ENCODE data around the gene USP5. TPM values are rescaled to one million over a fixed set of nuclear protein-coding genes. Genes with fewer than 3 reads are reported as not detected.

USP5 gene
- total and polyA plus RNA-seq, 2 donors (not counting 3 experiments of a cell fraction or from before 2014, with no cell fraction given) = 68.9 to 135 TPM

DNA sequence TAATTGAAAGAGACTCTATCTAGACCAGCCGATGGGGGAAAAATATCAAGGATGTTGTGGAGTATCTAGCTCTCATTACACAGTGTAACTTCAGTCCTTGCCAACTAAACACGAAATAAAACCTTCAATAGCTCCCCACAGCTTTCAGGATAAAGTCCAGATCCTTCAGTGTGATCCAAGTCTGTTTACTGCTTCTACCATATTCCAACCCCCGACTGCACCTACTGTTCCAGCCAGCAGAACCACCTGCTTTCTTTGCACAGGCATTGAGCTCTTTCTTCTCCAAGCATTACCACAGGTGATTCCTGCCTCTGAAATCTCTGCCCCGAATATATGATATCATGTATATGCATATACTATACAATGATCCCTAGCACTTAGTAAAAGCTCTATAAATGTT lies 50.5 kb downstream of the USP5 start:
- BruUV-seq (replicated peaks) = no TSS peak
- no peaks in the 10 kb centered on the region for H3K27me3 ChIP-seq (ENCODE audit: control insufficient read depth in 2 of 2, insufficient read depth in 2 of 2, low read length in 2 of 2)
- intact Hi-C loops (cut with micrococcal nuclease) = no loop called here
- no peak overlapping the region for H3K9ac ChIP-seq (replicated peaks; ENCODE audit: extremely low read depth, insufficient read depth, low read length)
- H3K36me3 ChIP-seq (ENCODE audit: control insufficient read depth in 2 of 2, extremely low read depth in 1 of 2, insufficient read depth in 2 of 2, low read length in 2 of 2) = no peaks in the 10 kb centered on the region
- no peak overlapping the region for H3K4me2 ChIP-seq (ENCODE audit: insufficient read depth, low read length)
- no peaks in the 10 kb centered on the region for H3K79me2 ChIP-seq (ENCODE audit: control insufficient read depth, insufficient read depth, low read length)
- no peaks in the 10 kb centered on the region for H4K20me1 ChIP-seq (replicated peaks; ENCODE audit: control insufficient read depth, extremely low read depth, insufficient read depth, low read length)
- FAIRE-seq (no peak), DNase-seq (ENCODE audit: low read depth, low spot score) (no peak)
- POLR2A ChIA-PET = interaction anchor here (1.1 kb wide), 1 partner anchor 41 kb away, joined by 3 read pairs; the partner anchor contains the start of genes C12orf57 and RNU7-1
- no peaks in the 10 kb centered on the region for H3K9me1 ChIP-seq (replicated peaks; ENCODE audit: control insufficient read depth, extremely low read depth, insufficient read depth, low read length)
- no peak overlapping the region for H3K4me3 ChIP-seq (replicated peaks in 1 of 3; ENCODE audit: insufficient read depth in 1 of 3, low read depth in 1 of 3, low read length in 3 of 3)
- H3K9me3 ChIP-seq (replicated peaks; ENCODE audit: control insufficient read depth, insufficient read depth, low read length) = no peaks in the 10 kb centered on the region
- CTCF ChIA-PET = interaction anchor here (1.0 to 2.0 kb wide), 4 partner anchors 11 to 33 kb away, joined by 3 to 7 read pairs (median 6); partner anchors contain the start of gene SPSB2
- dilution Hi-C loops (cut with MboI; ENCODE audit: extremely low pct_ligation_motif_present, low sequenced_read_pairs) = no loop called here
- H3K27ac ChIP-seq (ENCODE audit: insufficient read depth, low read depth, low read length) = no peak overlapping the region
- H2AFZ ChIP-seq (ENCODE audit: low read depth, low read length) = no peak overlapping the region
- TF ChIP-seq, protein P1, sequence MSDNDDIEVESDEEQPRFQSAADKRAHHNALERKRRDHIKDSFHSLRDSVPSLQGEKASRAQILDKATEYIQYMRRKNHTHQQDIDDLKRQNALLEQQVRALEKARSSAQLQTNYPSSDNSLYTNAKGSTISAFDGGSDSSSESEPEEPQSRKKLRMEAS (IDR thresholded peaks at IDR 0.05; ENCODE audit: insufficient read depth, insufficient read length) = no peak
- TF ChIP-seq, protein P2, sequence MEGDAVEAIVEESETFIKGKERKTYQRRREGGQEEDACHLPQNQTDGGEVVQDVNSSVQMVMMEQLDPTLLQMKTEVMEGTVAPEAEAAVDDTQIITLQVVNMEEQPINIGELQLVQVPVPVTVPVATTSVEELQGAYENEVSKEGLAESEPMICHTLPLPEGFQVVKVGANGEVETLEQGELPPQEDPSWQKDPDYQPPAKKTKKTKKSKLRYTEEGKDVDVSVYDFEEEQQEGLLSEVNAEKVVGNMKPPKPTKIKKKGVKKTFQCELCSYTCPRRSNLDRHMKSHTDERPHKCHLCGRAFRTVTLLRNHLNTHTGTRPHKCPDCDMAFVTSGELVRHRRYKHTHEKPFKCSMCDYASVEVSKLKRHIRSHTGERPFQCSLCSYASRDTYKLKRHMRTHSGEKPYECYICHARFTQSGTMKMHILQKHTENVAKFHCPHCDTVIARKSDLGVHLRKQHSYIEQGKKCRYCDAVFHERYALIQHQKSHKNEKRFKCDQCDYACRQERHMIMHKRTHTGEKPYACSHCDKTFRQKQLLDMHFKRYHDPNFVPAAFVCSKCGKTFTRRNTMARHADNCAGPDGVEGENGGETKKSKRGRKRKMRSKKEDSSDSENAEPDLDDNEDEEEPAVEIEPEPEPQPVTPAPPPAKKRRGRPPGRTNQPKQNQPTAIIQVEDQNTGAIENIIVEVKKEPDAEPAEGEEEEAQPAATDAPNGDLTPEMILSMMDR (IDR thresholded peaks at IDR 0.05; ENCODE audit: extremely low read depth in 1 of 2, insufficient read depth in 1 of 2, low read depth in 1 of 2, low read length in 2 of 2) = no peak
- TF ChIP-seq POLR2A (IDR thresholded peaks at IDR 0.05; ENCODE audit: low read depth, low read length) = no peak
- TF ChIP-seq MYC (IDR thresholded peaks at IDR 0.05; ENCODE audit: low read depth, low read length) = no peak
- TF ChIP-seq POLR2AphosphoS5 (IDR thresholded peaks at IDR 0.05; ENCODE audit: insufficient read depth, low read depth, low read length) = no peak
- TF ChIP-seq EZH2 (IDR thresholded peaks at IDR 0.05; ENCODE audit: borderline replicate concordance, low read depth, low read length, severe bottlenecking) = no peak
- no peak for TF ChIP-seq JUN (IDR thresholded peaks at IDR 0.05; ENCODE audit: borderline replicate concordance, insufficient read depth, insufficient read length, low read depth)
- TF ChIP-seq GATA2 (IDR thresholded peaks at IDR 0.05; ENCODE audit: insufficient read depth, insufficient read length, low read depth, low read length) = no peak
- TF ChIP-seq FOS (IDR thresholded peaks at IDR 0.05; ENCODE audit: borderline replicate concordance, insufficient read depth, low read length) = no peak
- H3K4me1 ChIP-seq (ENCODE audit: control insufficient read depth, extremely low read depth, insufficient read depth, low read length) = peaks cover 7% of the 10 kb centered on the region
